Measurements from ENCODE around the gene RASL11B. TPM values are rescaled to one million over a fixed set of nuclear protein-coding genes. Genes with fewer than 3 reads are reported as not detected.

The RASL11B gene
- total and polyA plus RNA-seq, 9 of the 15 experiments (the other 6 are each of a cell fraction or from before 2014, with no cell fraction given), result 0.24 to 1.5 (median 0.53) TPM

DNA sequence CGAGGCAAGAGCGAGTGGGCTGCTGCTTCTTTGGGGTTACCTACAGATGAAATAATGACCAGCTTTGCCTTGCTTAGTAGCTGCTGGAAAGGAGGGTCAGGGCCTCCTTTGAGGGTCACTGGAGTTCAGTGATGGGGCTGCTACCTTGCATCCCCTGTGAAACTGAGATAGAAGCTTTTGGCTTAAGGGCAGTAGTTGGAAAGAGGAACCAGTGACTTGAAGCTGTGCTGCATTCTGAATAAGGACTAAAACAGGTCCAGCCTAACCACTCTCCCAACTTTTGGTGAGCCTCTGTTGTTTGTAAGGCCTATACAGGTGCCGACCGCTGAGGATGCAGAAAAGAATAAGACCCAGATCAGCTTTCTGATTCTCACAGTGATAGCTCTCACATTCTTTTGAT lies 41.2 kb downstream of the RASL11B start:
- no peak for FAIRE-seq
- in situ Hi-C loops (cut with MboI), result no loop called here
- H3K27ac ChIP-seq (ENCODE audit: extremely low read depth, low read depth, low read length), result no peak overlapping the region
- CTCF ChIA-PET (ENCODE audit: low intra/inter-chr PET ratio), result no interaction called here
- H3K4me1 ChIP-seq (replicated peaks in 1 of 2; ENCODE audit: control insufficient read depth in 2 of 2, insufficient read depth in 2 of 2, low read length in 2 of 2), result no peaks in the 10 kb centered on the region
- no peak overlapping the region for H2AFZ ChIP-seq (ENCODE audit: low read depth, low read length)
- no peaks in the 10 kb centered on the region for H3K27me3 ChIP-seq (ENCODE audit: control insufficient read depth in 2 of 2, insufficient read depth in 2 of 2, low read length in 2 of 2)
- no peaks in the 10 kb centered on the region for H3K9me1 ChIP-seq (ENCODE audit: control insufficient read depth, insufficient read depth, low read length)
- no peak overlapping the region for H3K9ac ChIP-seq (ENCODE audit: insufficient read depth in 1 of 2, low read depth in 2 of 2, low read length in 2 of 2)
- intact Hi-C loops (cut with micrococcal nuclease), result no loop called here
- no peak for ATAC-seq
- H3K79me2 ChIP-seq (ENCODE audit: control insufficient read depth, insufficient read depth, low read length), result no peaks in the 10 kb centered on the region
- no peak for DNase-seq (ENCODE audit: extremely low read depth in 1 of 4, low spot score in 3 of 4)
- no peak overlapping the region for H3K4me3 ChIP-seq
- TF ChIP-seq HMG20A (CRISPR knock-in tag; conservative IDR thresholded peaks at IDR 0.05) (no peak), NR2F6 (CRISPR knock-in tag; IDR thresholded peaks at IDR 0.05) (no peak), PATZ1 (CRISPR knock-in tag; IDR thresholded peaks at IDR 0.05; ENCODE audit: borderline replicate concordance) (no peak), ZNF785 (CRISPR knock-in tag; IDR thresholded peaks at IDR 0.05) (no peak), ATF4 (CRISPR knock-in tag; IDR thresholded peaks at IDR 0.05) (no peak), ZFX (CRISPR knock-in tag; IDR thresholded peaks at IDR 0.05) (no peak), TBP (optimal IDR thresholded peaks at IDR 0.05; ENCODE audit: low read depth, low read length) (no peak)
- TF ChIP-seq, protein P1, sequence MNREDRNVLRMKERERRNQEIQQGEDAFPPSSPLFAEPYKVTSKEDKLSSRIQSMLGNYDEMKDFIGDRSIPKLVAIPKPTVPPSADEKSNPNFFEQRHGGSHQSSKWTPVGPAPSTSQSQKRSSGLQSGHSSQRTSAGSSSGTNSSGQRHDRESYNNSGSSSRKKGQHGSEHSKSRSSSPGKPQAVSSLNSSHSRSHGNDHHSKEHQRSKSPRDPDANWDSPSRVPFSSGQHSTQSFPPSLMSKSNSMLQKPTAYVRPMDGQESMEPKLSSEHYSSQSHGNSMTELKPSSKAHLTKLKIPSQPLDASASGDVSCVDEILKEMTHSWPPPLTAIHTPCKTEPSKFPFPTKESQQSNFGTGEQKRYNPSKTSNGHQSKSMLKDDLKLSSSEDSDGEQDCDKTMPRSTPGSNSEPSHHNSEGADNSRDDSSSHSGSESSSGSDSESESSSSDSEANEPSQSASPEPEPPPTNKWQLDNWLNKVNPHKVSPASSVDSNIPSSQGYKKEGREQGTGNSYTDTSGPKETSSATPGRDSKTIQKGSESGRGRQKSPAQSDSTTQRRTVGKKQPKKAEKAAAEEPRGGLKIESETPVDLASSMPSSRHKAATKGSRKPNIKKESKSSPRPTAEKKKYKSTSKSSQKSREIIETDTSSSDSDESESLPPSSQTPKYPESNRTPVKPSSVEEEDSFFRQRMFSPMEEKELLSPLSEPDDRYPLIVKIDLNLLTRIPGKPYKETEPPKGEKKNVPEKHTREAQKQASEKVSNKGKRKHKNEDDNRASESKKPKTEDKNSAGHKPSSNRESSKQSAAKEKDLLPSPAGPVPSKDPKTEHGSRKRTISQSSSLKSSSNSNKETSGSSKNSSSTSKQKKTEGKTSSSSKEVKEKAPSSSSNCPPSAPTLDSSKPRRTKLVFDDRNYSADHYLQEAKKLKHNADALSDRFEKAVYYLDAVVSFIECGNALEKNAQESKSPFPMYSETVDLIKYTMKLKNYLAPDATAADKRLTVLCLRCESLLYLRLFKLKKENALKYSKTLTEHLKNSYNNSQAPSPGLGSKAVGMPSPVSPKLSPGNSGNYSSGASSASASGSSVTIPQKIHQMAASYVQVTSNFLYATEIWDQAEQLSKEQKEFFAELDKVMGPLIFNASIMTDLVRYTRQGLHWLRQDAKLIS (CRISPR knock-in tag; IDR thresholded peaks at IDR 0.05), result no peak
- POLR2A ChIA-PET, result no interaction called here
- no peak overlapping the region for H3K4me2 ChIP-seq (ENCODE audit: insufficient read depth, low read length)
- no peaks in the 10 kb centered on the region for H4K20me1 ChIP-seq (replicated peaks; ENCODE audit: control insufficient read depth, insufficient read depth, low read length)
- no peaks in the 10 kb centered on the region for H3K9me3 ChIP-seq (replicated peaks; ENCODE audit: control insufficient read depth, insufficient read depth, low read depth, low read length)
- H3K36me3 ChIP-seq (ENCODE audit: control insufficient read depth, insufficient read depth, low read length), result no peaks in the 10 kb centered on the region; the same call in 1 of the 3 replicates
- 81% methylated on average over 4 of the region's 4 CpGs for WGBS (ENCODE audit: insufficient coverage, low coverage, missing lambda C conversion rate)
- no TSS peak for BruUV-seq (replicated peaks)

All from K562 (cell line).